PFSK-1 (cell line): ENCODE measurements around the gene RUSC1.

ENCODE experiments used
- FOXP2 ChIP-seq: optimal IDR thresholded peaks from 2 replicates; pipeline ENCODE3; 2011; ENCODE audit warnings: borderline replicate concordance, control low read depth, inconsistent platforms; ENCODE audit not compliant: insufficient read depth; ENCODE audit errors: extremely low read length, extremely low read depth
- POLR2AphosphoS5 ChIP-seq: IDR thresholded peaks from 2 replicates; pipeline ENCODE4 v1.6.1; 2012; ENCODE audit warnings: low read depth, mild to moderate bottlenecking, control low read depth, low read length, moderate library complexity
- SIN3A ChIP-seq: IDR thresholded peaks from 2 replicates; pipeline ENCODE4 v1.6.1; 2012; ENCODE audit warnings: mild to moderate bottlenecking, low read length, moderate library complexity, borderline replicate concordance; ENCODE audit not compliant: insufficient read depth
- TAF1 ChIP-seq: IDR thresholded peaks from 2 replicates; pipeline ENCODE4 v1.6.1; 2012; ENCODE audit warnings: low read length, control low read depth, borderline replicate concordance; ENCODE audit not compliant: insufficient read depth
- TF ChIP-seq, protein P1 (sequence below), 2 experiments: IDR thresholded peaks; 2 replicates each; pipeline versions ENCODE4 v1.6.1 to v1.8.0; 2011 to 2012; ENCODE audit warnings: low read depth in 2 of 2, low read length in 2 of 2, control low read depth in 1 of 2, inconsistent platforms in 1 of 2, mild to moderate bottlenecking in 1 of 2, moderate library complexity in 1 of 2; ENCODE audit not compliant: insufficient read depth in 1 of 2

RUSC1 gene

DNA sequence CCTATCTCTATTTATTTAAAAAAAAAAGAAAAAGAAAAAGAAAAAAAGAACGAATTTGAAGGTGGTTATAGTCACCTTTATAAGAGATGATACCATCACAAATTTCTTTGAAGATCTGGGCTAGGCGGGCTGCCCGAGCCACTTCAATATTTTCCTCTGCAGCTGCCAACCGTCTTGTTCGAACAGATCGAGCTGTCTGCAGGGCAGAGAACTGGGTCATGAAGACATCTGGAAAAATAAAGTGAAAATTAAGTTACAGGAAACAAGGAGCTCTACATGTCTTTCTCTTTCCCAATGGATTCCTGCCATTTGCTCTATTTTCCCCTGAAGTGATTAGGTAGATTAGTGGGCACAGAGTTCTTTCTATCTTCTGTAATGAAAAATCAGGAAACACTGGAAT is 31.9 kb downstream of the RUSC1 start:
- no peak for TF ChIP-seq FOXP2

DNA sequence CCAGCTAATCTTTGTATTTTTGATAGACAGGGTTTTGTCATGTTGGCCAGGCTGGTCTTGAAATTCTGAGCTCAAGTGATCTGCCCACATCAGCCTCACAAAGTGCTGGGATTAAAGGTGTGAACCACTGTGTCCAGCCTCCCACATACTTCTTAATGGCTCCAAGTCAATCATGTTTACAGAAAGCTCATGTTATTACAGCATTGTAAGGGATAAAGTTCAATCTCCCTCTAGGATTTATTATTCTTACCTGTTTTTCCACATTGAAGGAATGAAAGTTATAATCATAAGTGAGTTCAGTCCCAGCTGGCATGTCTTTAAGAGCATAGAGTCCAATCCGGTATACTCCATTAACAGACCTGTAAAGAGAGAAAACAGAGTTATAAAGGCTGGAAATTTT is 39.4 kb downstream of the RUSC1 start:
- TF ChIP-seq POLR2AphosphoS5, result no peak
- TF ChIP-seq TAF1, result no peak
- no peak for TF ChIP-seq FOXP2
- TF ChIP-seq SIN3A, result no peak
- TF ChIP-seq, protein P1, sequence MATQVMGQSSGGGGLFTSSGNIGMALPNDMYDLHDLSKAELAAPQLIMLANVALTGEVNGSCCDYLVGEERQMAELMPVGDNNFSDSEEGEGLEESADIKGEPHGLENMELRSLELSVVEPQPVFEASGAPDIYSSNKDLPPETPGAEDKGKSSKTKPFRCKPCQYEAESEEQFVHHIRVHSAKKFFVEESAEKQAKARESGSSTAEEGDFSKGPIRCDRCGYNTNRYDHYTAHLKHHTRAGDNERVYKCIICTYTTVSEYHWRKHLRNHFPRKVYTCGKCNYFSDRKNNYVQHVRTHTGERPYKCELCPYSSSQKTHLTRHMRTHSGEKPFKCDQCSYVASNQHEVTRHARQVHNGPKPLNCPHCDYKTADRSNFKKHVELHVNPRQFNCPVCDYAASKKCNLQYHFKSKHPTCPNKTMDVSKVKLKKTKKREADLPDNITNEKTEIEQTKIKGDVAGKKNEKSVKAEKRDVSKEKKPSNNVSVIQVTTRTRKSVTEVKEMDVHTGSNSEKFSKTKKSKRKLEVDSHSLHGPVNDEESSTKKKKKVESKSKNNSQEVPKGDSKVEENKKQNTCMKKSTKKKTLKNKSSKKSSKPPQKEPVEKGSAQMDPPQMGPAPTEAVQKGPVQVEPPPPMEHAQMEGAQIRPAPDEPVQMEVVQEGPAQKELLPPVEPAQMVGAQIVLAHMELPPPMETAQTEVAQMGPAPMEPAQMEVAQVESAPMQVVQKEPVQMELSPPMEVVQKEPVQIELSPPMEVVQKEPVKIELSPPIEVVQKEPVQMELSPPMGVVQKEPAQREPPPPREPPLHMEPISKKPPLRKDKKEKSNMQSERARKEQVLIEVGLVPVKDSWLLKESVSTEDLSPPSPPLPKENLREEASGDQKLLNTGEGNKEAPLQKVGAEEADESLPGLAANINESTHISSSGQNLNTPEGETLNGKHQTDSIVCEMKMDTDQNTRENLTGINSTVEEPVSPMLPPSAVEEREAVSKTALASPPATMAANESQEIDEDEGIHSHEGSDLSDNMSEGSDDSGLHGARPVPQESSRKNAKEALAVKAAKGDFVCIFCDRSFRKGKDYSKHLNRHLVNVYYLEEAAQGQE (IDR thresholded peaks at IDR 0.05; ENCODE audit: insufficient read depth in 1 of 2, low read depth in 2 of 2, low read length in 2 of 2), result no peak

DNA sequence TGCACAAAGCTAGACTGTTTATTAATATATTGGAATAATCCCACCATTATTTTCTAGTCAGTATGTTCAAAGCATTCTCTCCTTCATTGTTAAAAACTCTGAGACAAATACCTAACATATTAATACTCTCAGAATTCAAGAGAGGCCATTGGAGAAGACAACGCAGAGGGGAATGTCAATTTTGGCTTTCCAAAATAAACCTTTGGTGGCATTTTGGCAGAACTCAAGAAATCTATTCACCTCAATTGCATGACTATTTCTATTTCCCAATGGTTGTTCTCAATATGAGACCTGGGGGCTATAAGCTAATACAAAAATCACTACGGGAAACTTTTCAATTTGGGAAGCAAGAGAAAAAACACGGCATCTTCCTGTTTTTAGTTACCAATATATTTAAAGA is 58.5 kb downstream of the RUSC1 start:
- TF ChIP-seq POLR2AphosphoS5 (no peak), TAF1 (no peak), SIN3A (no peak)
- TF ChIP-seq, protein P1 (IDR thresholded peaks at IDR 0.05; ENCODE audit: insufficient read depth in 1 of 2, low read depth in 2 of 2, low read length in 2 of 2), result no peak

DNA sequence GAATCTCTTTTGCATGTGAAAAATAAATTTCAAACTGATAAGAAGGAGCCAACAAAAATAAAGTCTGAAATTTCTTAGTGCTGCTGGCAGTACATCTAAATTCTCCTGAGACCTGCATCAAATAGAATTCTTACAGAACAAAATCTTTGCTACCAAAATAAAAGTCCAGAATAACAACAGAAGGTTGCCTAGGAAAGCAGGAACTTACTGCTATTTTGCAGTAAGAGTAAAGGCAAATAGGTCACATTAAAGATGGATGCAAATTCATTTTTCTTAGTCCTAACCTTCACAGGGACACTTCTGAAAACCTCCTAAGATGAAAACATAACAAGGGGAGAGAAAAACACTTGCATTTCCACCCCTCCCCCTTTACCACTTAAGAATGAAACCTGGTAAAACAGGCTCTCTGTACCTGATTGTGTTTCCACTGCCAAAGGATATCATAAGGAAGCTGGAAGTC is 59.0 kb downstream of the RUSC1 start:
- no peak for TF ChIP-seq POLR2AphosphoS5
- TF ChIP-seq, protein P1 (IDR thresholded peaks at IDR 0.05; ENCODE audit: insufficient read depth in 1 of 2, low read depth in 2 of 2, low read length in 2 of 2), result no peak
- TF ChIP-seq TAF1, result no peak
- TF ChIP-seq SIN3A, result no peak
- no peak for TF ChIP-seq FOXP2
